HG03575 (cell line): ENCODE measurements around the gene OXLD1.
"Not testable (repeated sequence)": the region's sequence is repeated elsewhere in the genome, so short reads cannot be mapped to it uniquely, and the experiment has no call there.

Source experiments
- ATAC-seq: cut with Tn5 transposase; IDR thresholded peaks from one replicate; pipeline ENCODE4 v1.9.1; 2021; ENCODE audit not compliant: unreplicated experiment, insufficient number of reproducible peaks, low FRiP score; ENCODE audit errors: extremely low read depth

Gene OXLD1

DNA sequence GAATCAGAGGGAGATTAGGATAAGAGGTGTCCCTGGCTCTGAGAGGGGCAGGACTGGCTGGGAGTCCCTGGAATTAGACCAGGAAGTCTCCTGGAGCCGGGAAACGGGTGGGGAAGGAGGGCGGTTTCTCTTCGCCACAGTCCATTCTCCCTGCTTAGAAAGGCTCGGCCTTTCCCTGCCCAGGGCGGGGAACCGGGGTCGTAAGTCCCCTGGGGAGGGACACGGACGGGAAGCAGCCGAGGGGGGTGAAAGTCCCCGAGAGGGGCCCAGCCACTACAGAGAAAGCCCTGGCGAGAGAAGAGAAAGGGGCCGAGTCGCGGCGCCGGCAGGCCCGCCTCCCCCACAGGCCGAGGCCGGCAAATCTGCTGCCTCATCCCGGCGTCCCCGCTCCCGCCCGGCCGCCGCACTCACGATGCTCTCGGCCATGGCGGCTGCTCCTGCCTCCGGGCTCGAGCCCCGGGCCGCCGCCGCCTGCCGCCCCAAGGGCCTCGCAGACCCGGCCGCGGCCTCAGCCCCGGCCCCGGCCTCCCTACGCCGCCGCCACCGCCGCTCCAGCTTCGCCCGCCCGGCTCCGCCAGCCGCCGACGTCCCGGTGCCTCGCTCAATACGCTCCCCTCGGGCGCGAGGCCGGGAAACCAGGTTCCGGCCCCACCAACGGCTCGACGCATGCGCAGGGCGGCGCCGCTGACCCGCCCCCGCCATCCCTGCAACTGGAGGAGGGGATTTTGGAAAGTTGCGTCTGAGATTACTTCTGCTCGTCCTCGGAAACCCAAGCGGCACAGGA lies 29.7 kb downstream of the OXLD1 start, which contains the start of the genes NPLOC4 and TSPAN10:
Gene NPLOC4 (minus strand): TSS at position 608 of the 784 bp plus-strand sequence. CDS start 182 bp downstream, at position 426.
Gene TSPAN10 (plus strand): TSS at position 692 of the 784 bp plus-strand sequence. CDS start 5,217 bp downstream, outside the sequence.
- ATAC-seq, result no peak

DNA sequence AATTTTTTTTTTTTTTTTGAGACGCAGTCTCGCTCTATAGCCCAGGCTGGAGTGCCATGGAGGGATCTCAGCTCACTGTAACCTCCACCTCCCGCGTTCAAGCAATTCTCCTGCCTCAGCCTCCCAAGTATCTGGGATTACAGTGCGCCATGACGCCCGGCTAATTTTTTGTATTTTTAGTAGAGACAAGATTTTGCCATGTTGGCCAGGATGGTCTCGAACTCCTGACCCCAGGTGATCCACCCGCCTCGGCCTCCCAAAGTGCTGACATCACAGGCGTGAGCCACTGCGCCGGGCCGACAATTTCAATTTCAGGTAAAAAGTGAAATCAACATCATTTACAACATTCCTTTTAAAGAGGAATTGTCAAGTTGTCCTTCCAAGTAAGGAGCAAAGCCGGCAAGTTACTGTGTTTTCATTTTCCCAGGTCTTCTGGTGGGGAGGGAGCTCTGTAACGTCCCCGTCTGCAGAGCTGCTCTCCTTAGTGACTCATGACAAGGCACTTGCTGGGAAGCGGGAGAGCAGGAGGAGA lies 30.4 kb downstream of the OXLD1 start:
- no peak for ATAC-seq

DNA sequence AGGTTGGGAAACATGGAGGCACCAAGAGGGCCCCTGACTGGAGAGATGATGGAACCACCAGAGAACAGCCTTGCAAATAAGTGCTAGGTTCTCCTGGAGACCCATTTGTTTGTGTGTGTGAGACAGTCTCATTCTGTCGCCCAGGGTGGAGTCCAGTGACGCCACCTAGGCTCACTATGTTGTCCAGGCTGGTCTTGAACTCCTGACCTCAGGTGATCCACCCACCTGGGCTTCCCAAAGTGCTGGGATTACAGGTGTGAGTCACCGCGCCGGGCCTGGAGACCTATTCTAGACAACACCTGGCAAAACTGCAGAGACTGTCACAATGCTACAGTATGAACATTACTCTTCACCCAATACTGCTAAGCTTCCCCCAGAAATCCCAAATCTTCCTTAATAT lies 31.0 kb downstream of the OXLD1 start:
- no peak for ATAC-seq

DNA sequence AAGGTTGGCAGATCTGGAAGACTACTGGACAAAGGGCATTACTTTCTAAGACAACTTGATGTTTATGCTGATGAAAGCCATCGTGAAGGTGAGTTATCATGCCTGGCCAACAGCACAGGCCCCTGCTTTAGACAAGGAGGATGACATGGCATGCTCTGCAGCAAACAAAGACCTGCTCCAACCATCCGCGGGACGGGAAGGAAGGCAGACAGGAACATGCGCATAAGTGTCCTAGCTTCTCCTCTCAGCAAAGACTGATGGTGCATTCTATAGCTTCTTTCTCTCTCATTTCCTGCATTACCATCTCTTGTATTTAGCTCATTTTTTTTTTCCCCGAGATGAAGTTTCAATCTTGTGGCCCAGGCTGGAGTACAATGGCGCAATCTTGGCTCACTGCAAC lies 34.9 kb downstream of the OXLD1 start:
- no peak for ATAC-seq

DNA sequence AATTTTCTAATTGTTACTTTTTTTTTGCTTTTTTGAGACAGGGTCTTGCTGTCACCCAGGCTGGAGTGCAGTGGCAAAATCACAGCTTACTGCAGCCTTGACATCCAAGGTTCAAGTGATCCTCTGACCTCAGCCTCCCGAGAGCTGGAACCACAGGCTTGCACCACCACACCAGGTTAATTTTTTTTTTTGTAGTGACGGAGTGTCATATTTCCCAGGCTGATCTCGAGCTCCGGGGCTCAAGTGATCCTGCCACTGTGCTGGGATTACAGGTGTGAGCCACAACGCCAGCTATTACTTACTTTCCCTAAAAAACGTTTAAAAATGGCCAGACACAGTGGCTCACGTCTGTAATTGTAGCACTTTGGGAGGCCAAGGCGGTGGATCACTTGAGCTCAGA lies 36.1 kb downstream of the OXLD1 start:
- ATAC-seq, result no peak

DNA sequence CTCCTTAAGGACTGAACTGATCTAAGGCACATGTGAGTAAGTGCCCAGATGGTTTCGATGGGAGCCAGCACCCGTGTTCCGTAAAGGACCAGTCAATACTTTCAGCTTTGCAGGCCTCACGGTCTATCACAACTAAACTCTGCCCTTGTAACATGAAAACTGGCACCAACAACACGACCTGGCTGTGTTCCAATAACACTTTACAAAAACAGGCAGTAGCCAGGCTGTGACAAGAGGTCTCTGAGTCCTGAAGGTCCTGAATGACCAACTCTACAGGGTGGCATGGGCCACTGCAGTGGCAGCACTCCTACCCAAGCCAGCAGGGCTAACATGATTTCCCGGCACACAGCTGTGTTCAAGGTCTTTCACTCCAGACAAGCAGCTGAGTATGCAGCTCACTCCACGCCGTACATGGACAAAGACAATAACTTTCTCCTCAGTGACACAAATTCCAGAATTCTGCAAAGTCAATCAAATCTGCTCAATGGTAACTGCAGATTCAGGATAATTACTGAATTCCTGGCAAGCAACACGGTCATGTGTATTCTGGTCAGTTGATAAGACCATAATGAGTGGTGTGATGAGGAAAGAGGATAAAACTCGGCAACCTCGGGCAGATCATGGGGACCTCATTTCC lies 44.8 kb downstream of the OXLD1 start:
- no peak for ATAC-seq

DNA sequence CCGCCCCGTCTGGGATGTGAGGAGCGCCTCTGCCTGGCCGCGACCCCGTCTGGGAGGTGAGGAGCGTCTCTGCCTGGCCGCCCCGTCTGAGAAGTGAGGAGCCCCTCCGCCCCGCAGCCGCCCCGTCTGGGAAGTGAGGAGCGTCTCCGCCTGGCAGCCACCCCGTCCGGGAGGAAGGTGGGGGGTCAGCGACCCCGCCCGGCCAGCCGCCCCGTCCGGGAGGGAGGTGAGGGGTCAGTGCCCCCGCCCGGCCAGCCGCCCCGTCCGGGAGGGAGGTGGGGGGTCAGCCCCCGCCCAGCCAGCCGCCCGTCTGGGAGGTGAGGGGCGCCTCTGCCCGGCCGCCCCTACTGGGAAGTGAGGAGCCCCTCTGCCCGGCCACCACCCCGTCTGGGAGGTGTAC lies 48.1 kb downstream of the OXLD1 start:
- not testable (repeated sequence) for ATAC-seq

DNA sequence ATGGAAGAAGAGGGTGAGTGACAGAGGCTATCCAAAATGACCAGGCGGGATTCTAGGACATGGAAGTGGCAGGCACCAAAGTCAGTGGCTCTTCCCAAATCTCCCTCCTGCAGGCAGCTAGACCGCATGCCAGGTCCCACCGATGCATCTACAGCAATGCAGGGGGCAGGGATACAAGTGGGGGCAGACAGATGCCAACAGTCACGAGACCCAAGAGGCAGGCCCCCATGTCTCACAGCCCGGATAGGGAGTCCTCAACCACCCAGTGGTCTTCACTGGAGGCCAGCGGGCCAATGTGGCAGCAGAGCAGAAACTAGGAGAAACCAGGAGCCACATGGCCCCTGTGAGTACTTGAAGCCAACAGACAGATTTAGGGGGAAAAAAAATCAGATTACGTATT lies 49.5 kb downstream of the OXLD1 start:
- no peak for ATAC-seq

DNA sequence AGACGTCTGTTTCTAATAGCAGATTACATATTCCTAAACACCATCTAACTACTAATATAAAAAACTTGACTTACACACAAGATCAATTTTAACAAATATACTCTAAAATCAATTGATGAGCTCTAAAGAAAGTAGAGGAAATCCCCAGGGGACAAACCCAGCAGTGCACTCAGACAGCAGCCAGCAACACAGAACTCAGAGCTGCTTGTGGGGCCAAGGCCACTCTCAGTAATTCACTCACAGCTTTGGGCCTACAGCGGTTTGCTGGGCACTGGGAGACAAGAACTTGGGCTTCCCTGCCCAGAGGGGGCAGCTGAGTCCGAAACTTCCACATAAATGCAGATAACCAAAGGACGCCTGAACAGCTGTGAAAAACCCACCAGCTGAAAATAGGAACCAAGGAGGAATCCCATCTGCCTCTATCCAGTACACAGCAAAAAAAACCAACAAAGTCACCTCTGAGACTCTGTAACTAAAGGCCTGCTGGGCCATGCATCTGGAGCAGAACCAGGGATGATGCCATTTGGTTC lies 50.9 kb downstream of the OXLD1 start:
- no peak for ATAC-seq
